PC-9 (cell line): ENCODE results near the gene NQO2.
"Not testable (repeated sequence)": the region's sequence is repeated elsewhere in the genome, so short reads cannot be mapped to it uniquely, and the experiment has no call there.

ENCODE experiments used
- CTCF ChIP-seq: fragments of 200-600 bp; sonication (generic); conservative IDR thresholded peaks from 2 replicates; pipeline ENCODE4 v1.6.1; 2017; ENCODE audit warnings: mixed run types, antibody characterized with exemption, mild to moderate bottlenecking, moderate library complexity
- EZH2 ChIP-seq: fragments of 200-600 bp; sonication (generic); IDR thresholded peaks from 2 replicates; pipeline ENCODE4 v1.8.0; 2017; ENCODE audit warnings: antibody characterized with exemption, low read depth

- not testable (repeated sequence) for TF ChIP-seq CTCF, EZH2
Measured at GRCh38 chr6:3055158-3055499, 55.4 kb downstream of the NQO2 start.
